DMS153 treated with DMSO at 0.1 percent for 48 hours (cell line): ENCODE data around the gene FUNDC2.

Source experiments
- DNase-seq: peaks from one replicate; lab custom pipeline; 2025; ENCODE audit not compliant: unreplicated experiment; lab: John Stamatoyannopoulos, UW

Gene FUNDC2

GRCh38 chrX:155023907-155024833, 2.5 kb upstream of the FUNDC2 start:
- DNase-seq, result no peak

- no peak for DNase-seq
Measured at GRCh38 chrX:155026420-155026726, 271 bp upstream of the FUNDC2 start.

- DNase-seq, result peak; percentile 21
Measured at GRCh38 chrX:155027509-155028066, 944 bp downstream of the FUNDC2 start.

GRCh38 chrX:155028129-155028528, 1.5 kb downstream of the FUNDC2 start:
- no peak for DNase-seq

GRCh38 chrX:155028877-155029291, 2.2 kb downstream of the FUNDC2 start:
- no peak for DNase-seq

- DNase-seq, result no peak
Measured at GRCh38 chrX:155031657-155032056, 5.0 kb downstream of the FUNDC2 start.

- no peak for DNase-seq
Measured at GRCh38 chrX:155035688-155036087, 9.0 kb downstream of the FUNDC2 start.

GRCh38 chrX:155046129-155046810, 19.6 kb downstream of the FUNDC2 start:
- no peak for DNase-seq

GRCh38 chrX:155046811-155047528, 20.3 kb downstream of the FUNDC2 start:
- no peak for DNase-seq

GRCh38 chrX:155048977-155049619, 22.5 kb downstream of the FUNDC2 start:
- DNase-seq, result peak; percentile 4

GRCh38 chrX:155052738-155053498, 26.3 kb downstream of the FUNDC2 start:
- no peak for DNase-seq

GRCh38 chrX:155053656-155054055, 27.0 kb downstream of the FUNDC2 start:
- DNase-seq, result no peak

GRCh38 chrX:155054255-155054654, 27.6 kb downstream of the FUNDC2 start:
- no peak for DNase-seq

- no peak for DNase-seq
Measured at GRCh38 chrX:155055494-155055893, 28.9 kb downstream of the FUNDC2 start.

- DNase-seq, result no peak
Measured at GRCh38 chrX:155056471-155056870, 29.8 kb downstream of the FUNDC2 start.

GRCh38 chrX:155056877-155057792, 30.5 kb downstream of the FUNDC2 start:
- DNase-seq, result peak; percentile 12

- DNase-seq, result no peak
Measured at GRCh38 chrX:155061760-155062159, 35.1 kb downstream of the FUNDC2 start.

GRCh38 chrX:155065035-155065734, 38.5 kb downstream of the FUNDC2 start:
- no peak for DNase-seq

GRCh38 chrX:155068165-155068564, 41.5 kb downstream of the FUNDC2 start:
- DNase-seq, result no peak
